Anterior cingulate cortex (tissue), 58 donors: ENCODE results near the gene ZNF765.
"Not testable (repeated sequence)": the region's sequence is repeated elsewhere in the genome, so short reads cannot be mapped to it uniquely, and the experiment has no call there.

Source experiments
- DNase-seq, 58 donors: peaks; one replicate each; lab custom pipeline; 2025; lab: John Stamatoyannopoulos, UW

The ZNF765 gene

GRCh38 chr19:53420520-53421315, 25.8 kb downstream of the ZNF765 start:
- DNase-seq: not testable (repeated sequence)

GRCh38 chr19:53422551-53422950, 27.6 kb downstream of the ZNF765 start:
- DNase-seq: peak in 1 of 58 donors; percentile 1

- peak in 15 of 58 donors; percentile 1 to 22 (median 3) for DNase-seq
Observed at GRCh38 chr19:53423074-53423473, 28.1 kb downstream of the ZNF765 start.

- DNase-seq: peak in 11 of 58 donors; percentile 0 to 17 (median 3)
Observed at GRCh38 chr19:53423680-53424079, 28.7 kb downstream of the ZNF765 start.

- DNase-seq: peak in 53 of 58 donors; percentile 2 to 80 (median 40)
Observed at GRCh38 chr19:53424968-53425597, 30.1 kb downstream of the ZNF765 start.

GRCh38 chr19:53431399-53432087, 36.6 kb downstream of the ZNF765 start, which contains the start of gene ZNF761:
TSS of gene ZNF761 (plus strand) at chr19:53431984. CDS start at chr19:53447269, 15,285 bp downstream.
- peak; percentile 25 to 96 (median 88) for DNase-seq

GRCh38 chr19:53432088-53432661, 37.2 kb downstream of the ZNF765 start:
- DNase-seq: peak in 12 of 58 donors; percentile 13 to 51 (median 24)

- not testable (repeated sequence) for DNase-seq
Observed at GRCh38 chr19:53443809-53444208, 48.9 kb downstream of the ZNF765 start.

GRCh38 chr19:53447196-53447595, 52.2 kb downstream of the ZNF765 start:
- DNase-seq: not testable (repeated sequence)

GRCh38 chr19:53455828-53456227, 60.9 kb downstream of the ZNF765 start:
- DNase-seq: no peak

- DNase-seq: not testable (repeated sequence)
Observed at GRCh38 chr19:53460131-53460721, 65.3 kb downstream of the ZNF765 start.

GRCh38 chr19:53461866-53462265, 66.9 kb downstream of the ZNF765 start:
- no peak for DNase-seq

GRCh38 chr19:53462861-53463260, 67.9 kb downstream of the ZNF765 start:
- peak in 2 of 58 donors; percentile 30 to 36 for DNase-seq

- DNase-seq: peak in 53 of 58 donors; percentile 0 to 88 (median 66)
Observed at GRCh38 chr19:53463263-53463662, 68.3 kb downstream of the ZNF765 start.

- peak in 4 of 58 donors; percentile 7 to 28 (median 19) for DNase-seq
Observed at GRCh38 chr19:53466726-53467484, 72.0 kb downstream of the ZNF765 start.

GRCh38 chr19:53467485-53468262, 72.7 kb downstream of the ZNF765 start, which contains the start of gene ZNF813:
TSS of gene ZNF813 (plus strand) at chr19:53467733. CDS start at chr19:53483823, 16,090 bp downstream.
- peak in 57 of 58 donors; percentile 3 to 96 (median 85) for DNase-seq

GRCh38 chr19:53468628-53469027, 73.7 kb downstream of the ZNF765 start:
- not testable (repeated sequence) for DNase-seq

GRCh38 chr19:53471916-53472315, 77.0 kb downstream of the ZNF765 start:
- DNase-seq: no peak
